Loucy (cell line): Measurements from ENCODE around the gene MAP3K10.

Source experiments
- H2AFZ ChIP-seq: fragments of 200-600 bp; sonication (generic); 2 replicates; pipeline ENCODE4 v1.6.0; 2016; ENCODE audit warnings: antibody characterized with exemption, mild to moderate bottlenecking, low read length, moderate library complexity
- H3F3A ChIP-seq: fragments of 200-600 bp; 2 replicates; pipeline ENCODE4 v1.6.0; 2016; ENCODE audit warnings: antibody characterized with exemption, low read depth, mild to moderate bottlenecking
- H3K27me3 ChIP-seq: fragments of 200-600 bp; sonication (generic); 2 replicates; pipeline ENCODE4 v1.6.1; 2014; ENCODE audit warnings: low read length, mild to moderate bottlenecking; ENCODE audit not compliant: insufficient read depth, poor library complexity, severe bottlenecking
- H3K36me3 ChIP-seq: fragments of 200-600 bp; sonication (generic); 2 replicates; pipeline ENCODE4 v1.6.1; 2016; ENCODE audit warnings: low read length; ENCODE audit not compliant: insufficient read depth
- H3K4me1 ChIP-seq: fragments of 200-600 bp; sonication (generic); 2 replicates; pipeline ENCODE4 v1.5.1; 2014; ENCODE audit warnings: low read length, mild to moderate bottlenecking; ENCODE audit not compliant: insufficient read depth, poor library complexity, severe bottlenecking
- H3K4me2 ChIP-seq: fragments of 200-600 bp; sonication (generic); 2 replicates; pipeline ENCODE4 v1.6.0; 2014; ENCODE audit warnings: antibody characterized with exemption, low read length, low read depth, mild to moderate bottlenecking; ENCODE audit not compliant: poor library complexity, severe bottlenecking
- H3K4me3 ChIP-seq: fragments of 200-600 bp; sonication (generic); 2 replicates; pipeline ENCODE4 v1.5.1; 2014; ENCODE audit warnings: low read length, mild to moderate bottlenecking, mixed read lengths; ENCODE audit not compliant: poor library complexity, severe bottlenecking
- H3K79me2 ChIP-seq: fragments of 200-600 bp; sonication (generic); 2 replicates; pipeline ENCODE4 v1.6.1; 2014; ENCODE audit warnings: low read length; ENCODE audit not compliant: insufficient read depth
- H3K9ac ChIP-seq: fragments of 200-600 bp; sonication (generic); 2 replicates; pipeline ENCODE4 v1.6.0; 2014; ENCODE audit warnings: mild to moderate bottlenecking, low read depth, low read length, moderate library complexity; ENCODE audit not compliant: poor library complexity, severe bottlenecking
- H3K9me2 ChIP-seq: fragments of 200-600 bp; sonication (generic); replicated peaks from 2 replicates; pipeline ENCODE4 v1.6.1; 2016; ENCODE audit warnings: low read depth, low read length, mixed read lengths
- H3K9me3 ChIP-seq: fragments of 200-600 bp; sonication (generic); 2 replicates; pipeline ENCODE4 v1.6.1; 2014; ENCODE audit warnings: mild to moderate bottlenecking, antibody characterized with exemption, low read length, low read depth; ENCODE audit not compliant: insufficient read depth
- H4K20me1 ChIP-seq: fragments of 200-600 bp; sonication (generic); 2 replicates; pipeline ENCODE4 v1.6.0; 2014; ENCODE audit warnings: antibody characterized with exemption, low read length, mild to moderate bottlenecking; ENCODE audit not compliant: insufficient read depth, poor library complexity, severe bottlenecking
- CTCF ChIP-seq: fragments of 200-600 bp; sonication (generic); conservative IDR thresholded peaks from 2 replicates; pipeline ENCODE4 v1.5.1; 2014; ENCODE audit warnings: mild to moderate bottlenecking, antibody characterized with exemption, low read length
- EZH2phosphoT487 ChIP-seq: fragments of 200-600 bp; IDR thresholded peaks from 2 replicates; pipeline ENCODE4 v1.6.1; 2018; ENCODE audit warnings: antibody characterized with exemption, mild to moderate bottlenecking, moderate library complexity, borderline replicate concordance

The MAP3K10 gene

GRCh38 chr19:40208602-40209001, 17.4 kb downstream of the MAP3K10 start:
- no peaks in the 10 kb centered on the region for H3F3A ChIP-seq
- H3K9ac ChIP-seq = no peak overlapping the region
- no peaks in the 10 kb centered on the region for H3K27me3 ChIP-seq
- no peaks in the 10 kb centered on the region for H3K79me2 ChIP-seq
- no peak overlapping the region for H3K4me3 ChIP-seq
- no peak overlapping the region for H3K4me2 ChIP-seq
- H3K9me2 ChIP-seq = no peaks in the 10 kb centered on the region
- no peaks in the 10 kb centered on the region for H3K36me3 ChIP-seq
- no peak for TF ChIP-seq EZH2phosphoT487
- no peak for TF ChIP-seq CTCF
- H3K9me3 ChIP-seq = no peaks in the 10 kb centered on the region
- H2AFZ ChIP-seq = no peak overlapping the region
- H3K4me1 ChIP-seq = no peaks in the 10 kb centered on the region
- no peaks in the 10 kb centered on the region for H4K20me1 ChIP-seq

GRCh38 chr19:40210889-40211288, 19.7 kb downstream of the MAP3K10 start:
- H3K27me3 ChIP-seq = no peaks in the 10 kb centered on the region
- TF ChIP-seq EZH2phosphoT487 (no peak), CTCF (no peak)
- no peak overlapping the region for H2AFZ ChIP-seq
- H3K4me3 ChIP-seq = no peak overlapping the region
- no peaks in the 10 kb centered on the region for H3F3A ChIP-seq
- no peak overlapping the region for H3K9ac ChIP-seq
- no peaks in the 10 kb centered on the region for H3K36me3 ChIP-seq
- H3K9me2 ChIP-seq = no peaks in the 10 kb centered on the region
- no peaks in the 10 kb centered on the region for H4K20me1 ChIP-seq
- H3K4me2 ChIP-seq = no peak overlapping the region
- no peaks in the 10 kb centered on the region for H3K4me1 ChIP-seq
- H3K9me3 ChIP-seq = no peaks in the 10 kb centered on the region
- no peaks in the 10 kb centered on the region for H3K79me2 ChIP-seq

DNA sequence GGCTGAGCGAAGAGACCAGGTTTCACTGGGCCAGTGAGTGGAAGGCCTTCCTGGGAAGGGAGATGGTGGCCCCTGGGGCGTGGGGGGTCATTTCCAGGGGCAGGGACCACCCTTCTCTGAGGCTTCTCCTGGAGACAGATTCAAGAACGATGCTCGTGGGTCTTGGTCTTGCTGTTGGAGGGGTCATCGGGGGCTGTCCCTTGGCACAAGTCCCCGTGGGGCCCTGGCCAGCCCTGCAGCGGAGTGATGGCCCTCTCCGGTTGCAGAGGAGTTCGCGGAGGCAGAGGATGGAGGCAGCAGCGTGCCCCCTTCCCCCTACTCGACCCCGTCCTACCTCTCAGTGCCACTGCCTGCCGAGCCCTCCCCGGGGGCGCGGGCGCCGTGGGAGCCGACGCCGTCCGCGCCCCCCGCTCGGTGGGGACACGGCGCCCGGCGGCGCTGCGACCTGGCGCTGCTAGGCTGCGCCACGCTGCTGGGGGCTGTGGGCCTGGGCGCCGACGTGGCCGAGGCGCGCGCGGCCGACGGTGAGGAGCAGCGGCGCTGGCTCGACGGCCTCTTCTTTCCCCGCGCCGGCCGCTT, 22.1 kb downstream of the MAP3K10 start:
- Histone ChIP-seq H3K27me3 (no peaks in the 10 kb centered on the region), H3K4me3 (no peak overlapping the region), H3K9me3 (no peaks in the 10 kb centered on the region), H3K9ac (no peak overlapping the region), H3K4me2 (no peak overlapping the region), H4K20me1 (no peaks in the 10 kb centered on the region), H3K9me2 (no peaks in the 10 kb centered on the region), H3K79me2 (no peaks in the 10 kb centered on the region), H3F3A (no peaks in the 10 kb centered on the region), H2AFZ (no peak overlapping the region), H3K4me1 (no peaks in the 10 kb centered on the region), H3K36me3 (no peaks in the 10 kb centered on the region)
- no peak for TF ChIP-seq CTCF
- TF ChIP-seq EZH2phosphoT487 = no peak
